Fibroblast of pulmonary artery (primary cell): Measurements from ENCODE around the gene DNAJC18.

Source experiments
- DNase-seq: peaks from one replicate; pipeline ENCODE4 v3.0.0-alpha.2; 2010; ENCODE audit warnings: low read depth
- H3K4me3 ChIP-seq: replicated peaks from 2 replicates; pipeline ENCODE4 v1.5.1; 2011; ENCODE audit warnings: low read depth, mild to moderate bottlenecking, control low read depth, low read length, moderate library complexity
- CTCF ChIP-seq: IDR thresholded peaks from 2 replicates; pipeline ENCODE4 v1.5.1; 2011; ENCODE audit warnings: mild to moderate bottlenecking, control low read depth, low read length, inconsistent platforms; ENCODE audit errors: missing control alignments

Gene DNAJC18

GRCh38 chr5:139407517-139407916, 31.8 kb downstream of the DNAJC18 start:
- TF ChIP-seq CTCF = no peak
- H3K4me3 ChIP-seq = no peak overlapping the region
- DNase-seq = no peak

GRCh38 chr5:139406963-139407362, 32.4 kb downstream of the DNAJC18 start:
- no peak overlapping the region for H3K4me3 ChIP-seq
- no peak for DNase-seq
- TF ChIP-seq CTCF = no peak

DNA sequence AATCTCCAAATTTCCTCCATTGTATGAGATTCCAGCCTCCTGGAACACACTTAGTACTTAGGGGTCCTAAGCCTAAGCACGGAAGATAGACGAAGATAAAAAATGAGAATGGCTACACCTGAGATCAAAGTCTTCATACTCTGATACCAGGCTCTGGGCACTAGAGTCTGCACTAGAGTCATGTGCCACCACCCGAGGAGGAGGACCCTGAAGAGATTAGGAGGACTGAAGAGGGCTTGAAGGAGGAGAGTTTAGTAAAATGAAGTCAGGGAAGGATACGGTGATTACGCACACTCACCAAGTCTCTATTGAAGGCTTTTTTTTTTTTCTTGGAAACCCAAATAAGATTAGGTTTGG, 34.9 kb downstream of the DNAJC18 start:
- H3K4me3 ChIP-seq = peak overlapping the region; percentile 70
- DNase-seq = no peak
- TF ChIP-seq CTCF = no peak

DNA sequence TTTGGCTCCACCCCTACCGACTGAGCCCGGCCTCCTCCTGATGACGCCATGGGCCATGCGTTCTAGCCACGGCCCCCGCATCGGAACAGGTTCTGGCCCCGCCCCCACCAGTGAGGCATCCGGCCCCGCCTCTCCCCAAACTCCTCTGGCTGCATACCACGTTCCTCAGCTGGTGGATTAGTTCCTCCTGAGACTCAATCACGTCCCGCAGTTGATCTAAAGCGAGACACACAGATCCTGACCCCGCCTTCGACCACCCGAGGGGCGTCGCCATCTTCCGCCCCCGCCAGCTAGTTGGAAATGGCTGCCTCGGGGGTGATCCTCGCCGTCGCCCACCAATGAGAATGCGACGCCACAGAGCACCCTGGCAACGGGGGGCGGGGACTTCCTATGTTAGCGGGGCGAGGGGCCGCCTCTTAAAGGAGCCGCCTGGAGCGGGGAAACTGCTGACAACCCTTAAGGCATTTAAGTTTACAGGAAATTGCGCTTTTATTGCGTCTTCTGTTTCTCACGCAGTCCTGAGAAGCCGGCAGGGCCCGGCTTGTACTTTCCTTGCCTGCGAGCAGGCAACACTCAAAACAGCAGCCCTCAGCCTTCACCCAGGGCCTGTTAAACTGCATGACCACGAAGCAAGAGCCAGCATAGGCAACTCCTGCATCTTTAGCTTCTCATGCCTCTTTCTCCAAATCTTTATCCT, 35.4 kb downstream of the DNAJC18 start, which contains the start of gene SPATA24:
Gene SPATA24, minus strand, starts transcription at position 303 of the 697 bp plus-strand sequence. Its CDS starts 29 bp downstream, at position 274.
- peak within 1 kb of the TSS; percentile 70 for H3K4me3 ChIP-seq
- DNase-seq = peak; percentile 98
- no peak for TF ChIP-seq CTCF

- DNase-seq = no peak
- no peak for TF ChIP-seq CTCF
Measured at GRCh38 chr5:139403418-139403786, 35.9 kb downstream of the DNAJC18 start.

GRCh38 chr5:139402561-139403158, 36.7 kb downstream of the DNAJC18 start:
- H3K4me3 ChIP-seq = no peak overlapping the region
- peak; percentile 35 for TF ChIP-seq CTCF
- DNase-seq = peak; percentile 27

More at GRCh38 chr5:139403418-139403786, 35.9 kb downstream of the DNAJC18 start:
- peak overlapping the region; percentile 70 for H3K4me3 ChIP-seq

DNA sequence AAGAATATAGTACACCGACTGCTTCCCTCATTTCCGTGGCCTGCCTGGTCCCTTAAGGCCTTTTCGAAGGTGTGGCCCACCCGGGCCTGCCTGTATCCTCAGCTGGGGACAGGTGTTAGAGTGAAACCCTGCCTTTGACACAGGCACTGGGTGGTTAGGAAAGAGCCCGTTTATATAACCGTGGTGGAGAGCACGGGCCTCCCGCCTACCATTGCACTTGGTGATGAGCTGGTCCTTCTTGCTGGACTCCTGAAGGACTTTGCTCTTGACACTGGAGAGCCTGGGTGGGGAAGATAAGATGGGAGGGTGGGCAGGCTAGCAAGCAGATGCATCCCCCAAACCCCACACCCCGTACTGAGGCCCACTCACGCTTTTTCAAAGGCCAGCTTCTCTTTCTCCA, 37.8 kb downstream of the DNAJC18 start:
- H3K4me3 ChIP-seq = no peak overlapping the region
- TF ChIP-seq CTCF = no peak
- no peak for DNase-seq
